Measurements from ENCODE around the gene LTB4R. TPM values are rescaled to one million over a fixed set of nuclear protein-coding genes. Genes with fewer than 3 reads are reported as not detected.

The LTB4R gene
- total RNA-seq, 1 experiment from 2014 or later: 13.4 TPM

DNA sequence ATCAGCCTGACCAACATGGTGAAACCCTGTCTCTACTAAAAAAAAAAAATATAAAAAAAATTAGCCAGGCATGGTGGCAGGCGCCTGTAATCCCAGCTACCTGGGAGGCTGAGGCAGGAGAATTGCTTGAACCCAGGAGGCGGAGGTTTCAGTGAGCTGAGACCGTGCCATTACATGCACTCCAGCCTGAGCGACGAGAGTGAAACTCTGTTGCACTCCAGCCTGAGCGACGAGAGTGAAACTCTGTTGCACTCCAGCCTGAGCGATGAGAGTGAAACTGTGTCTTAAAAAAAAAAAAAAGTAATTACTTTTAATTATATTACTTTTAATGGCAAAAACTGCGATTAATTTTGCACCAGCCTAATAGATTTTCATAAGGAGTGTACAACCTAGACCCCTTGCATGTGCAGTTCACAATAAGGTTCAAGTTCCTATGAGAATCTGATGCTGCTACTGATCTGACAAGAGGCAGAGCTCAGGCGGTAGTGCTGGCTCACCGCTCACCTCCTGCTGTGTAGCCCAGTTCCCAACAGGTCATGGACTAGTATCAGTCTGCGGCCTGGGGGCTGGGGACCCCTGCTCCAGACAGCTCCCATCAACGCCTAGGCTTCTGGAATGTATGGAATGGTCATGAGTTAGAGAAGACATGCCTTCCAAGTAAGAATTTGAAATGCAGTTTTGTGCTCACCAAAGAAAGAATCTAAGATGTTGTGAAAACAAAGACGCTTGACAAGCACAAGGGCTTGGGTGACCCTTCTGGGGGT, 10.1 kb downstream of the LTB4R start:
- H3K9me3 Mint-ChIP-seq (ENCODE audit: low read depth, unreplicated experiment): no peaks in the 10 kb centered on the region
- no TSS peak for BruUV-seq (replicated peaks)
- H3K4me3 Mint-ChIP-seq (ENCODE audit: low read depth, unreplicated experiment): no peak overlapping the region
- no peak for DNase-seq
- TF ChIP-seq, protein P1, sequence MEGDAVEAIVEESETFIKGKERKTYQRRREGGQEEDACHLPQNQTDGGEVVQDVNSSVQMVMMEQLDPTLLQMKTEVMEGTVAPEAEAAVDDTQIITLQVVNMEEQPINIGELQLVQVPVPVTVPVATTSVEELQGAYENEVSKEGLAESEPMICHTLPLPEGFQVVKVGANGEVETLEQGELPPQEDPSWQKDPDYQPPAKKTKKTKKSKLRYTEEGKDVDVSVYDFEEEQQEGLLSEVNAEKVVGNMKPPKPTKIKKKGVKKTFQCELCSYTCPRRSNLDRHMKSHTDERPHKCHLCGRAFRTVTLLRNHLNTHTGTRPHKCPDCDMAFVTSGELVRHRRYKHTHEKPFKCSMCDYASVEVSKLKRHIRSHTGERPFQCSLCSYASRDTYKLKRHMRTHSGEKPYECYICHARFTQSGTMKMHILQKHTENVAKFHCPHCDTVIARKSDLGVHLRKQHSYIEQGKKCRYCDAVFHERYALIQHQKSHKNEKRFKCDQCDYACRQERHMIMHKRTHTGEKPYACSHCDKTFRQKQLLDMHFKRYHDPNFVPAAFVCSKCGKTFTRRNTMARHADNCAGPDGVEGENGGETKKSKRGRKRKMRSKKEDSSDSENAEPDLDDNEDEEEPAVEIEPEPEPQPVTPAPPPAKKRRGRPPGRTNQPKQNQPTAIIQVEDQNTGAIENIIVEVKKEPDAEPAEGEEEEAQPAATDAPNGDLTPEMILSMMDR (IDR thresholded peaks at IDR 0.05; ENCODE audit: unreplicated experiment): no peak
- CTCF ChIA-PET: no interaction called here
- intact Hi-C loops (cut with micrococcal nuclease; ENCODE audit: unreplicated experiment): no loop called here
- H3K36me3 Mint-ChIP-seq (ENCODE audit: insufficient read depth, unreplicated experiment): peaks cover 7% of the 10 kb centered on the region
- no peaks in the 10 kb centered on the region for H3K4me1 Mint-ChIP-seq (ENCODE audit: low read depth, unreplicated experiment)
- peaks cover 66% of the 10 kb centered on the region for H3K27me3 Mint-ChIP-seq (ENCODE audit: unreplicated experiment)
- no peak overlapping the region for H3K27ac Mint-ChIP-seq (ENCODE audit: unreplicated experiment)

- Mint-ChIP-seq H3K9me3 (ENCODE audit: low read depth, unreplicated experiment) (no peaks in the 10 kb centered on the region), H3K4me1 (ENCODE audit: low read depth, unreplicated experiment) (no peaks in the 10 kb centered on the region), H3K27ac (ENCODE audit: unreplicated experiment) (no peak overlapping the region), H3K27me3 (ENCODE audit: unreplicated experiment) (peaks cover 54% of the 10 kb centered on the region), H3K4me3 (ENCODE audit: low read depth, unreplicated experiment) (no peak overlapping the region), H3K36me3 (ENCODE audit: insufficient read depth, unreplicated experiment) (peaks cover under 1% of the 10 kb centered on the region)
- intact Hi-C loops (cut with micrococcal nuclease; ENCODE audit: unreplicated experiment): no loop called here
- CTCF ChIA-PET: interaction anchor here (1.5 kb wide), 1 partner anchor 15 kb away, joined by 4 read pairs; the partner anchor contains the start of gene CIDEB
- BruUV-seq (replicated peaks): no TSS peak
- TF ChIP-seq, protein P1 (IDR thresholded peaks at IDR 0.05; ENCODE audit: unreplicated experiment): no peak
- DNase-seq: no peak
Observed at GRCh38 chr14:24322672-24323071, 11.4 kb downstream of the LTB4R start.

DNA sequence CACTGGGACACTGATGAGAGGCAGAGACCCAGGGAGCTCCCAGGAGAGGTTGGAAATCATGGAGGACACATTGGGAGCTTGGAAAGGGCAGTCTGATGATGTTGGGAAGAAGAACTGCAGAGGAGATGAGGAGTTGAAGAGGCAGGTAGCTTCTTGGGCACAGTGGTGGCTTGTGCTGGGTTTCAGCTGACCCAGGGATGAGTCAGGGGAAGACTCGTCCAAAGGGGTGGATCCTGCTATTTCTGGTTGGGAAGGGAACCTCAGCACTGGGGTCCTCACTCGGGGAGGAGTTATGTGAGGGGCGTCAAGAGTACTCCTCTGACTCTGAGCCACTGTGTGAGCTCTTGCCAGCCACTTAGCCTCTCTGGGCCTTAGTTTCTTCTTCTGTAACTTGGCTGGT, 12.0 kb downstream of the LTB4R start:
- CTCF ChIA-PET: interaction anchor here (1.5 kb wide), 1 partner anchor 15 kb away, joined by 4 read pairs; the partner anchor contains the start of gene CIDEB
- no peaks in the 10 kb centered on the region for H3K4me1 Mint-ChIP-seq (ENCODE audit: low read depth, unreplicated experiment)
- H3K36me3 Mint-ChIP-seq (ENCODE audit: insufficient read depth, unreplicated experiment): no peaks in the 10 kb centered on the region
- DNase-seq: no peak
- H3K4me3 Mint-ChIP-seq (ENCODE audit: low read depth, unreplicated experiment): no peak overlapping the region
- intact Hi-C loops (cut with micrococcal nuclease; ENCODE audit: unreplicated experiment): no loop called here
- BruUV-seq (replicated peaks): no TSS peak
- peaks cover 47% of the 10 kb centered on the region for H3K27me3 Mint-ChIP-seq (ENCODE audit: unreplicated experiment)
- no peak overlapping the region for H3K27ac Mint-ChIP-seq (ENCODE audit: unreplicated experiment)
- TF ChIP-seq, protein P1 (IDR thresholded peaks at IDR 0.05; ENCODE audit: unreplicated experiment): no peak
- no peaks in the 10 kb centered on the region for H3K9me3 Mint-ChIP-seq (ENCODE audit: low read depth, unreplicated experiment)

DNA sequence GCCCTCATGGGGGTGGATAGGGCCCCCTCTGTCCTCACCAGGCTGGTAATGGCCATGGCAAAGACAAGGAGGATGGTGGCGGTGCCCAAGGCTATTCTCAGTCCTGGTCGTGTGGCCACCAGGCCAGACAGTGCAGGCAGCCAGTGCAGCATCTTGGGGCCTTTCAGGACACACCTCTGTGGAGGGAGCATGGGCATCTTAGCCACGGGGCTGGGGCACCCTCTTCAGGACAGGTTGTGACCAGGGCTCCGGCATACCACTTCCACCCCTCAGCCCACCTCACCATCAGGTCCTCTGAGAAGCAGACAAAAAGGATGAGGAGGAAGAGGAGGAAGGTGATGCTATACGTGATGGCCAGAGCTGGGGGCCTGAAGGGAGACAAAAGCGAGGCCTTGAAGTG, 12.7 kb downstream of the LTB4R start:
- no peaks in the 10 kb centered on the region for H3K4me1 Mint-ChIP-seq (ENCODE audit: low read depth, unreplicated experiment)
- H3K36me3 Mint-ChIP-seq (ENCODE audit: insufficient read depth, unreplicated experiment): no peaks in the 10 kb centered on the region
- BruUV-seq (replicated peaks): no TSS peak
- no peak overlapping the region for H3K27ac Mint-ChIP-seq (ENCODE audit: unreplicated experiment)
- no peak overlapping the region for H3K4me3 Mint-ChIP-seq (ENCODE audit: low read depth, unreplicated experiment)
- no peaks in the 10 kb centered on the region for H3K9me3 Mint-ChIP-seq (ENCODE audit: low read depth, unreplicated experiment)
- H3K27me3 Mint-ChIP-seq (ENCODE audit: unreplicated experiment): peaks cover 41% of the 10 kb centered on the region
- CTCF ChIA-PET: interaction anchor here (0.9 kb wide), 1 partner anchor 16 kb away, joined by 4 read pairs; no protein-coding TSS in a partner anchor
- no peak for DNase-seq
- TF ChIP-seq, protein P1 (IDR thresholded peaks at IDR 0.05; ENCODE audit: unreplicated experiment): no peak
- intact Hi-C loops (cut with micrococcal nuclease; ENCODE audit: unreplicated experiment): no loop called here

Data from Calu3 (cell line).